ENCODE measurements around the gene CHRNG. TPM values are rescaled to one million over a fixed set of nuclear protein-coding genes. Genes with fewer than 3 reads are reported as not detected.

Gene CHRNG
- total RNA-seq, 1 donor from 2014 or later = 0.87 TPM

- Mint-ChIP-seq H3K4me3 (no peak overlapping the region), H3K27me3 (no peaks in the 10 kb centered on the region), H3K27ac (no peak overlapping the region), H3K4me1 (ENCODE audit: unreplicated experiment) (no peaks in the 10 kb centered on the region), H3K36me3 (peaks cover 26% of the 10 kb centered on the region), H3K9me3 (no peaks in the 10 kb centered on the region)
- no peak for TF ChIP-seq CTCF (conservative IDR thresholded peaks at IDR 0.05)
- no peak for DNase-seq (ENCODE audit: extremely low spot score, unreplicated experiment)
Measured at GRCh38 chr2:232573771-232574435, 34.4 kb downstream of the CHRNG start.

GRCh38 chr2:232574674-232575403, 35.3 kb downstream of the CHRNG start:
- peaks cover 21% of the 10 kb centered on the region for H3K36me3 Mint-ChIP-seq

GRCh38 chr2:232575404-232575746, 35.9 kb downstream of the CHRNG start:
- Mint-ChIP-seq H3K4me1 (ENCODE audit: unreplicated experiment) (no peaks in the 10 kb centered on the region), H3K4me3 (no peak overlapping the region), H3K36me3 (peaks cover 17% of the 10 kb centered on the region), H3K9me3 (no peaks in the 10 kb centered on the region), H3K27me3 (no peaks in the 10 kb centered on the region), H3K27ac (no peak overlapping the region)
- no peak for DNase-seq (ENCODE audit: extremely low spot score, unreplicated experiment)
- TF ChIP-seq CTCF (conservative IDR thresholded peaks at IDR 0.05) = no peak

More at GRCh38 chr2:232574674-232575403, 35.3 kb downstream of the CHRNG start:
- H3K27me3 Mint-ChIP-seq = no peaks in the 10 kb centered on the region
- no peaks in the 10 kb centered on the region for H3K9me3 Mint-ChIP-seq
- TF ChIP-seq CTCF (conservative IDR thresholded peaks at IDR 0.05) = no peak
- H3K4me3 Mint-ChIP-seq = no peak overlapping the region
- no peak overlapping the region for H3K27ac Mint-ChIP-seq
- DNase-seq (ENCODE audit: extremely low spot score, unreplicated experiment) = no peak
- no peaks in the 10 kb centered on the region for H3K4me1 Mint-ChIP-seq (ENCODE audit: unreplicated experiment)

DNA sequence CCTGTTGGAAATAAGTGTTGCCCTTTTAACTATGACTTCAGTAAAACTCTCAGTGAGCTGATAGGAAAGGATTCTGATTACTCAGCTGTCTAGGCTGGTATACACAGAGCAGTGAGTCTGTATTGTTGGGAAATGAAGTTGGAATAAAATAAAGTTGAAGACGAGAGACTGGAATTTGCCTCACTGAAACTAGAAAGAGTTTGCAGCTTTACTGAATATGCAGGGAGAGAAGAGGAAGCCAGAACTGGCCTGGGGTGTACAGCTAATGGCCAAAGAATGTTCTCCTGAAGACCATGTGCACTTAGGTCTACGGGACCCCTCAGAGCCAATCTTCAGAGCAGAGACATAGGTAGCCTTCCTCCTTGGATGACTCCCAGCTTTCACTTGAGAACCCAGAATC, 37.5 kb downstream of the CHRNG start:
- Mint-ChIP-seq H3K27ac (no peak overlapping the region), H3K9me3 (no peaks in the 10 kb centered on the region), H3K27me3 (no peaks in the 10 kb centered on the region), H3K4me1 (ENCODE audit: unreplicated experiment) (no peaks in the 10 kb centered on the region), H3K4me3 (no peak overlapping the region), H3K36me3 (peaks cover 14% of the 10 kb centered on the region)
- no peak for TF ChIP-seq CTCF (conservative IDR thresholded peaks at IDR 0.05)
- DNase-seq (ENCODE audit: extremely low spot score, unreplicated experiment) = no peak

DNA sequence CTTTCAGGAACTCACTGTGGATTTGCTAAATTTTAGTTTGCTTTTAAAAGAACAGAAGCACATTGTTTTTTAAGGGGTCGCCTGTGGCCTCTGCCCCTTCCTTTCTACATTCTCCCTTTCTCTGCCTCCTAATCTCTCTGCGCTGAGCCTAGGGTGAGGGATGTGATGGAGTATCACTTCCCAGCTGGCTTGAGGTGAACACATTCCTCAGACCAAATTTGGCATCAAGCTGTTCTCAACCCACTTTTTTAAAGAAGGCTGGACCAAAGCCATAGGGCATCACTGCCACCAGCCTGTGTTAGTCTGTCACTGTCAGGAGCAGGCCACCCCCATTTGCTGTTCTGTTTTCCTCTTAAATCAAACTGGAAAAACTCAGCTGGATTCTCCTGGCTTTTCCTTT, 38.3 kb downstream of the CHRNG start:
- H3K27ac Mint-ChIP-seq = no peak overlapping the region
- no peak for TF ChIP-seq CTCF (conservative IDR thresholded peaks at IDR 0.05)
- H3K9me3 Mint-ChIP-seq = no peaks in the 10 kb centered on the region
- no peaks in the 10 kb centered on the region for H3K4me1 Mint-ChIP-seq (ENCODE audit: unreplicated experiment)
- no peak for DNase-seq (ENCODE audit: extremely low spot score, unreplicated experiment)
- H3K27me3 Mint-ChIP-seq = no peaks in the 10 kb centered on the region
- H3K4me3 Mint-ChIP-seq = no peak overlapping the region
- H3K36me3 Mint-ChIP-seq = peaks cover 17% of the 10 kb centered on the region
